Activated CD4-positive, alpha-beta T cell treated with anti-CD3 and anti-CD28 coated beads, Interleukin-2, Interleukin-4, amounts not matched to agents 100 ng/mL and 50 ng/mL, durations not matched to agents 16 hours and 8 hours (primary cell): ENCODE results near the gene NET1.

Experiments used
- DNase-seq: peaks from one replicate; pipeline ENCODE4 v3.0.0-alpha.2; 2020; ENCODE audit warnings: low spot score

NET1 gene

DNA sequence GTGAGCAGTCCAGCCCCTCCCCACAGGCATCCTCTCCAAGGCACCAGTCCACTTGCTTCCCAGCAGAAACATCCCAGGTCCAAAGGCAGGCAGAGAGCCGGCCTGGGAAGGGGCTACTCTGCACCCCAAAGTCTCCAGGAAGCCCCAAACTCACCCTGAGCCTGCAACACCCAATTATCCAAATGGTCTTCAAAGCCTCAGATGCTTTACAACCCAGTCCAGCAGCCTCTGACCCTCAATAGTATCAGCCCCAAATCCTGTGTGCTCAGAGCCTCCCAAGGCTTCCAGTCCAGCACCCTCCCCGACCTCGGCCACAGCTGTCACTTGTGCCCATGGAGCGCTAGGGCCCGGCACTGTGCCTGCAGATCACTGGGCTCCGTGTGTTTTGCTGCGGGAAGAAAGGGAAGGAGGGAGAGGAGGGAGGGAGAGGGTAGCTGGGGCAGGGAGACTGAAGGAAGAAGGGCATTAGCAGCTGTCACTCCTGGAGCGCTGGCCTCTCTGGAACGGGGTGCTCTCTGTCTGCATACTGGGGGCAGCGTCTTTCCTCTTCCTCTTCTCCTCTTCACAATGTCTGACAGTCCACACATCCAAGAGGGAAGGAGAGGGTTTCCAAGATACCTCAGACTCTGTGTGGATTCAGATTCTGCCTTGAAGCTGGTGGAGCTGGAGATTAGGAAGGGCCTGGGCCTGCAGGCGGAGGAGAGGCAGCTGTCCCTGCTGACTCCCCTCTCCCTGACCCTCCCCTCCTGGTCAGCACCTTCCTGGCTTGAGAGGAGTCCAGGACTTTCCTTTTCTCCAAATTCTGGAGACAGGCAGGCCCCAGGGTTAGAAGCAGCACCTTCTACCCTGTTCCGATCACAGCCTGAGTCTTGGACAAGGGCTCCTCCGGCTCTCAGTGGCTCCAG is 73.8 kb downstream of the NET1 start:
- DNase-seq, result no peak

DNA sequence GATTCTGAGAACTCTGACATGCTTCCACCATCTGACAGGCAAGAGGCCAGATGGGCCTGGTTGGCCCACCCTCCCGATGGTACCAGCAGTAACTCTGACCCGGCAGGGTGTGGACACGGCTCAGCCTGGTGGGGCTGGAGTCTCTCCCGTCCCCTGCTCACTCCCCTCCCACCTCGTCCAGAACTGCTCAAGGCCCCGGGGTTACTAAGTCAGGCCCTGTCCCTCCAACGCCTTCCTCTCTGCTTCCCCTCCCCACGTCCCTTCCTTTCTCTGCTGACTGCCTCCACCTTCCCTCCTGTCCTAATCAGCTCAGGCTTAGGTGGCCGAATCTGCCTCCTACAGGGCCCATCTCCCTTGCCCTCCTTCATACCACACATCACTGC is 74.5 kb downstream of the NET1 start:
- DNase-seq, result no peak

DNA sequence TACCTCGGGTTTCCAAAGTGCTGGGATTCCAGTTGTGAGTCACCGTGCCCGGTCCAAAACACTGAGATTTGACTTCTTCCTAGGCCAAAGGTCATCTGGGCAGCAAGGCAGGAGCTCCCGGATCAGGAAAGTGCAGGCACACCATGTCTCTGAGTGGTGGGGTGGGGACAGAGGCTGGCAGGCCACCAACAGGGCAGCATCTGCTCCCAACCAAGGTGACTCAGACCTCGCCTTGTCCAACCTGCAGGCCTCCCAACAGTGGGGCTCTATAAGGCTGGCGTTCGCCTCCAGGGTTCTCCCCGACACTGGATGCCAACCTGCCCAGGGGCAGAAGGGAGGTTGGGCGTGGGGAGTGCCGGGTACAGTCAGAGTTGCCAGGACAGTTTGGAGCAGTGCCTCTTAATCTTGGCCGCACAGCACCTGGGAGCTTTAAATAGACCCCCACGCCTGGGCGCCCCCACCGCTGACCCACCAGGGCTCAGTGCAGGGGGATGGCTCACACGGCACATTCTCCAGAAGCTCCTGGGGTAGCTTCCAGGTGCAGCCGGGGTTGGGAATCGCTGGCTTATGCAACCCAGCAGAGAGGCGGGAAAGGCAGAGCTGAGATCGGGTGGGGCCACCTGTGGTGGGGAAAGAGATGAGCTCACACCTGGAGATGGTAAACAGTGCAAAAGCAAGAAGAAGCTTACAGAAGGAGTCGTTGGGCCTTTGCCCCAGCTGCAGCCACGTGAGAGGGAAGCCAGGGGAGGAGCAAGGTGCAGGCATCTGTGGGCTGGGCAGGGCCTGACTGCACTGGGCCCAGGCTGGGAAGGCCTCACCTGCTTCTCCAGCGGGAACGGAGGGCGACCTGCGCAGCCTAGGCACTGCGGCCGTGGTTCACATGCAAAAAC is 76.2 kb downstream of the NET1 start:
- DNase-seq, result no peak

DNA sequence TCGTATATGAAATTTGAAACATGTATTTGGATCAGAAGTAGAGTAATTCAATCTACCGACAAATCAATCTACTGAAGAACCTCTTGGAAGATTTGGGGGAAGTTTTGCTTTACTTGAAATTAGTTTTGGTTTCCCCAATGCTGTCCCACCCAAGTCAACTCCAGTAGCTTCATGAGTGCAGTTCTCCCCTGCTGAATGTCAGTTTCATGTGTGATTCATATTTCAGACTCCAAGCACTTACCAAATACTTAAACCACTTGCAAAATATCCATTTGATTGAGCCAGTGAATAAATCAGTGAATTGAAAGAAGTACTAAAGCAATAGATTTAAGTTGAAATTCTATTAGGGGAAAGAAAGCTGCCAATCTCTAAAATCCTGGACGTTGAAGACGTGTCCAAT is 77.7 kb downstream of the NET1 start:
- no peak for DNase-seq

DNA sequence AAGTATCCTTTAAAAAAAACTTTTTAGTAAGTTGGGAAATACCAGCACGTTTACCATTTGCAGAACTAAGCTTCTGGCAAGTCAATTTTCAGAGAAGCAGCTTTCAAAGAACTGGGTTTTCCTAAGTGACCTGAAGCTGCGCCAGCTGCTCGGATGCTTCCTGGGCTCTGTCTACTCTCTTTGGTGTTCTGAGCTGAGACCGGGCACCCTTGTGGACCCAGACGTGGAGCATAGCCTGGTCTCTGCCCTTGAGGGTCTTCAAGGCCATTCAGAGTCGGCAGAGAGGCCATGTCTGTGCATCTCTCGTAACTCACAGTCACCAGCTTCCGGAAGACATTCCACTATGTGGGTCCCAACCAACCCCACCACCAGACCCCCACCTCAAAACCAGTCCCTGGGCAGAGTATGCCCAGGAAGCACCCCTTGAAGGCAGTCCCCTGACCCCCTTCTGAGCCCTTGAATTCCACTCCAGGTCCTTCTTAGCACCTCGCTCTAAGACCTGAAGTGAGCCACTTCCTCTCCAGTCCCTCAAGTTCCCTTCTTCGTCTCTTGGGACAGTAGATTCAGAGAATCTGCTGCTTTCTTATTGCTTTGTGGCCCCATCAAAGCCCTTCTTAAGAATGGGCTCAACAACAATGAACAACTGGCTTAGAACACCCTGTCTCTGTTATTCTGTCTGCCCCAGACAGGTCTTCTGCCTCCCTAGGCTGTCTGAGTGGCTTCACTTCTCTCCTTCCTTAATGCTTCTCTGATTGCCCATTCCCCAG is 78.5 kb downstream of the NET1 start:
- DNase-seq, result no peak

DNA sequence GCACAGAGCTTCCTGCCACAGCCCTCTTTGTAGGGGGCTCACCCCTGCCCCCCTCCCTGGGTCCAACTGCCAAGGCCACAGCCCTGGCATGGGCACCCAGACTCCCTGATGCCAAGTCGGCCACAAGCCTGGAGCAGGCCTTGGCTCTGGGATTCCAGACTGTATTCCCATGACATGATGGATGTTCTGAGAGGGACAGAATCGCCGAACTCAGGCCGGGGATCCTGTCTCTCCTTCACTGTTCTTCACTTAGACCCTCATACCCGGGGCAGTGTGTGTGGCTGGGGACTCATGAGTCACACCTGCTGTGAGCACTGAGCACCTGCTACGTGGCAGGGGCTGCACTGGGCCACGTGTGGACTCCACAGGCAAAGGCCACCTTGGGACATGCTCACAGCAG is 79.1 kb downstream of the NET1 start:
- DNase-seq, result no peak

DNA sequence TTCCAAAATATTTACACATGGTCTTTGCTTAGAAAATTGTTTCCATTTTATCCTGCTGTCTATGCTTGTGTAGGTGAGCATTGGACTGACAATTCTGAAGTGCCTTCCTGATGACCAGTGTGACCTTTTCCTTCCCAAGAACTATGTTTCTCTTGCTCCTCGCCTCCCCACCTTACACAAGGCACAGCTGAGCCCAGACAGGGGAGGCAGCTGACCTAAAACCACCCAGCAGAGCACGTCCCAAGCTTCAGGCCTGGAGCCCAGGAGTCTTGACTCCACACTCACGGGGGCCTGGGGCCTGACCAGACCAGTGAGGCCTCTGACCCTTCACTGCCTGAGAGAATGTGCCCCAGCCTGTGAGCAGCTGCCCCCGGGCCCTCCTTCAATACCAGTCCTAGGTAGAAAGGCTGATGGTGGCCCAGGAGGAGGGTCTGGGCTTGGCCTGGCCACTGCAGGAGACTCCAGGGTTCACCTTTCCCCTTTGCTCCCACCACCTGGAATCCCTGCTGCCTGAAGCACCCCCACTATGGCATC is 80.0 kb downstream of the NET1 start:
- no peak for DNase-seq

DNA sequence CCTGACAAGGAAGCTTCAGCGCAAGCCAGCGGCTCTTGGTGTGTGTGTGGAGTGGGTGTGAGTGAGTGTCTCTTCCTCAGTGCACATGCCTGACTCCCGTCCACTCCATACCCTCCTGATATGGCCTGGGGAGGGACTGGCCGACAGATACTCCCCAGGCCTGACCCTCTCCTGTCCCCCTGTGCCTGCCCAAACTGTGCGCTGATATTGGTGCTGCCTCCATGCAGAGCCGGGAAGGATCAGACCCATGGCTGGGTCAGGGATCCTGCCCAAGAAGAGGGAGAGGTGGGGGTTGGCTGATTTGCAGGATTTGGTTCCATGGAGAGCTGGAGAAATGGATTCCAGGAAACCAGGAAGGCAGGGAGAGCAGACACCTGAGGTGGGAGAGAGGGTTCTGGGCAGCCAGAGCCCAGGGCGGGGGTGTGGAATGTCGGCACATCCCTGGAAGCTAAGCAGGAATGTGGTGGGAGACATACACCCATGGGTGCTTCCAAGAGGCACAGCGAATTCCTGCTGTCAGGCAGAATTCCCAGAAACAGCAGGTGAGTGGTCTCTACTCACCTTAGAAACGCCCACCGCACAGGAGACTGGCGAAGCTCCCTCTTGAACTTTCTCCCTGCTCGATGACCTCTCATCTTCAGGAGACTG is 80.7 kb downstream of the NET1 start:
- DNase-seq, result no peak

DNA sequence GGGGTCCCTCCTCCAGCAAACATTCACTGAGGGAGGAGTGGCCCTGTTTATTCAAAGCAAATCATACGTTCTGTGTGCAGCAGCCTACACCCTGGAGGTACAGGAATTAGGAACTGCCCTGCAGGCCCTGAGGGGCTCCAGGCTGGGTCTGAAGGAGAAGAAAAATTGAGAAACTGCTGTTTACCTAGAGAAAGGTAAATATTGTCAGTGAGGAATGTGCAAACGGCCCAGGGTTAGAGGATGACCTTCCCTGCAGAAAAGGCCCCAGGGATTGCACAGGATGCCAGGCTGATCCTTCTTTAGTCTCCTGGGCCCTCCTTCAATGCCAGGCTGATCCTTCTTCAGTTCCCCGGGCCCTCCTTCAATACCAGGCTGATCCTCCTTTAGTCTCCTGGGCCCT is 81.3 kb downstream of the NET1 start:
- no peak for DNase-seq

DNA sequence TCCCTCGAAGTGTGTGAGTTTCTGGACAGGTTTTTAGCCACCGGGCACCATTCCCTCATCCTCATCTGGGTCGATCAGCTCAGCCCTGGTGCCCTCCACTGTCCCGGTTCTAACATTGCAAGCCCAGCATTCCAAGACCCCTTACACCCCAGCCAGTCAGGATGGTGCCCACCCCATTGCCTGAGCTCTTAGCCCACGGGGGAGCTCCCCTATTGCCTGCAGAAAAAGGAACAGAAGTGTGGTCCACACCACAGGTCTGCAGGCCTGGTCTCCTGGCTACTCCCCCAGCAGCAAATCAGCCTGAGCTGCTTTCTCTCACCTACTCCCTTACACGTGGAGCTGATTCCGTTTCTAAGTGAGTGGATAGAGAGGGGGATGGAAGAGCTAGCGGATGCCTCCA is 82.3 kb downstream of the NET1 start:
- no peak for DNase-seq

DNA sequence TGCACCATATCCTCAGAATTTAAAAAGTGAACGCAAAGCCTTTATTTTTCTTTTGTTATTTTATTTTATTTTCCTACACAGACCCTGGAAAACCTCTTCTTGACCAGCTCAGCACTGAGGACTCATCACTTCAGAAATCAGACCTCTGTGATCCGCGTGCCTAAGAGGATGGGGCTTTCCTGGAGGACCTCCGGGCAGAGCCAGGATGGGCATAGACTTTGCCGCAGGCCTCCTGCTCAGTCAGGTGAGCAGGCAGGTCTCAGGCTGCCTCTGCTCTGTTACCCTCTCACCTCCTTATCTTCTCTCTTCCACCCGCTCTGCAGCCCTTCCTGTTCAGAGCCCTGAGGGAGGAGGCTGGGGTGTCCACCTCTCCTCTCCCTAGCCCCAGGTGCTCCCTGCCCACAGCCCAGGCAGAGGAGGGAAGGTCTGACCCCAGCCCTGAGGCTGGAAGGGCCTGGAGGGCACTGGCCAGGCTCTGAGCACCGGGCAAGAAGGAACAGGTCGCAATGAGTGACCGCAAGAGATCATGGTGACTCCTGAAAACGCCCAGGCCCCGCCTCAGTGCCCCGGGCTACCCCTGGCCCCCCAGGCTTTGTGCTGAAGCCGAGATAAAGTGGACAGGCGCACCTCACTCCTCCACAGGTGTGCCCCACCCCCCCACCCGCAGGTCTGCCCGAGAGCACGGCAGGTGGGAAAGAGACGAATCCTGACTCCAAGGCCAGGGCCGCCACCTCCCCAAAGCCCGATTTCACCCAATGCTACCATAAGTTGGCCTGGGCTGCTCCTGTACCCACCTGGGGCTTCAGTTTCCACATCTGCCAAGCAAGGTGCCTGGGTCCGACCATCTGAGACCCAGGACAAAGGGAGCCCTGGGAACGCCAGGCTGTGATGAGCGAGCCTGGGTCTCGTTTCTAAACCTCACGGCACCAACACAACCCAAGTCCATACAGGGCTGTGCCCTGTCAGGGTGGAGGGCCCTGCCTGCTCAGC is 84.2 kb downstream of the NET1 start:
- DNase-seq, result no peak

DNA sequence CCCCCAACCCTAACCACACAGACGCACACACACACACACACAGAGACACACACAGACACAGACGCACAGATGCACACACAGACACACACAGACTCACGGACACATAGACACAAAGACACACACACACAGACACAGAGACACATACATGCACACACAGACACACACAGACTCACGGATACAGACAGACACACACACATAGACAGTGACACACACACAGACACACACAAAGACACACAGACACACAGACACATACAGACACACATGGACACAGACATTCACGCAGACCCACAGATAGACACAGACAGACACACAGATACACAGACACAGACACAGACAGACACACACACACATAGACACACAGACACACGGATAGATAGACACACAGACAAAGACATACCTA is 84.9 kb downstream of the NET1 start:
- DNase-seq, result no peak

DNA sequence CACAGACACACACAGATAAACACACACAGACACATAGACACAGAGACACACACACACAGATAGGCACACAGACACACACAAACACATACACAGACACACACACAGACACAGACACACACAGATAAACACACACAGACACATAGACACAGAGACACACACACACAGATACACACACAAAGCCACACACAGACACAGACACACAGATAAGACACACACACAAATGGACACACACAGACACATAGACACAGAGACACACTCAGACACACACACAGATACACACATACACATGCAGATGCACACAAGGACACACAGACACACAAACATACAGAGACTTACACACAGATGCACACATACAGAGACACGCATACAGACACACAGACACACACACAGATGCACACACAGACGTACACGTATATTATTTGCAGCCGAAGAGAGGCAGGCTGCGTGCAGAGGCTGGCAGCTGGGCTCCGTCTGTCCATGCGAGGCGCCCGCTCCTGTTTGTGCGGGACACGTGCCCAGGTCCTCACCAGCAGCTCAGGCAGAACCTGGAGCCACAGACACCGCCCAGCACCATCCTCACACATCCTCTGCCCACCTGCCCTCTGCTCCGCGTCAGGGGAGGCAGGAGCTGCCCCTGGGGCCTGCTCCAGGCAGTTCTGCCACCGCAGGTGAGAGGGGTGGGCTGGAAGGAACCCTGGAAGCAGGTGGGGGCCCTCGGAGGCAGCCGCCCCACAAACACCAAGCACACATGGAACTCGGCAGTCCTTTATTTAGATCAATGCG is 85.8 kb downstream of the NET1 start:
- no peak for DNase-seq

DNA sequence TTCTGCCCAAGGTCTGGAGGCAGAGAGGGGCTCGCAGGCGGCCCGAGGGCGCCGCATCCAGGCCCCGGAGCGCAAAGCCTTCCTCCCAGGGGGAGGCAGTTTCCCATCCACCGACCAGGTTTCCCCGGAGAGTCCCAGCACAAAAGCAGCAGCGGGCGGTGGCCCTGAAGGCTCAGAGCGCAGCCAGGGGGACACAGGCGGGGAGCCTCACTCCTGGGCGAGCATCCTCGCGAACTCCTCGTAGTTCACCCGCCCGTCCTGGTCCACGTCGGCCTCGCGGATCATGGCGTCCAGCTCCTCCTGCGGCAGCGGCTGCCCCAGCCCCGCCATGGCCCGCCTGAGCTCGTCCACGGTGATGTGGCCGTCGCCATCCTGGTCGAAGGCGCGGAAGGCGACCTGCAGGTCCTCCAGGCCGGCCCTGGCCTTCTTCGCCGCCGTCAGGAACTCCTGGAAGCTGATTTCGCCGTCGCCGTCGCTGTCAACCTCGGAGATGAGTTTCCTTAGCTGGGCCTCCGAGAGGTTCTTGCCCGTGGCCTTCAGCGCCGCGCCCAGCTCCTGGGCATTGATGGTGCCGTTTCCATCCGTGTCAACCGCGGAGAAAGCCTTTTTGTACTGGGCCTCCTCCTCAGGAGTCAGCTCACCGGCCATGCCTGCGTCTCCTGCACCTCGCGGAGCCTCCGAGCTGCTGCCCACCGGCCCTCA is 86.6 kb downstream of the NET1 start:
- DNase-seq, result no peak

DNA sequence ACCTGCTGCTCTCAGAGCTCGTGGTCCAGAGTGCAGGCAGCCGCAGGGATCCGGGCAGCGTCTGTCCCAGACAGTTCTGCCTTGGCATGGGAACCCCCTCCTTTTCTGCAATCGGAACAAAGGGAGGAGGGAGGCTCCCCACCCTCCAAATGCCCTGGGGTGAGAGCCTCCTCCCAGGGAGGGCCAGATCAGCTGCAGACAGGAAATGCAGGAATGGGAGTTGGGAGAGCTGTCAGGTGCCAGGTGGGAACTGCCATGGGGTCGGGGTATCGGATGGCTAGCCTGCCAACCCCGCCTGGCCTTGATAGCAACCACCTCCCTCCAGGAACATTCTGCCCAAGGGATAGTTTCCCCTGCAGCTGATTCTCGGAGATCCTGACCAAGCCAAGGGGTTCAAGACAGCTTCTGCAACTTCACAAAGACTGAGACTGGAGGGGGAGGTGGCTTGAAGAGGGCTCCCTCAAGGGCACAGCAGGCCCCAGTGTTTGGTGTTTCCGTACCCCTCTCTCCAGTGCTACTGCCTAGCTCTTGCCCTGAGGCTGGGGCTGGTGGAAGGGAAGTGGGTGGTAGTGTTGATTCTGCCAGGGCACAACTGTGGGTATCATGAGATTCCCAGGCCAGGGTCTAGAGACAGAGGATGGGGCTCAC is 87.3 kb downstream of the NET1 start, which contains the start of gene CALML5:
CALML5 (minus strand) TSS at position 78 of the 648 bp plus-strand sequence. CDS start 132 bp downstream, outside the sequence.
- DNase-seq, result no peak

DNA sequence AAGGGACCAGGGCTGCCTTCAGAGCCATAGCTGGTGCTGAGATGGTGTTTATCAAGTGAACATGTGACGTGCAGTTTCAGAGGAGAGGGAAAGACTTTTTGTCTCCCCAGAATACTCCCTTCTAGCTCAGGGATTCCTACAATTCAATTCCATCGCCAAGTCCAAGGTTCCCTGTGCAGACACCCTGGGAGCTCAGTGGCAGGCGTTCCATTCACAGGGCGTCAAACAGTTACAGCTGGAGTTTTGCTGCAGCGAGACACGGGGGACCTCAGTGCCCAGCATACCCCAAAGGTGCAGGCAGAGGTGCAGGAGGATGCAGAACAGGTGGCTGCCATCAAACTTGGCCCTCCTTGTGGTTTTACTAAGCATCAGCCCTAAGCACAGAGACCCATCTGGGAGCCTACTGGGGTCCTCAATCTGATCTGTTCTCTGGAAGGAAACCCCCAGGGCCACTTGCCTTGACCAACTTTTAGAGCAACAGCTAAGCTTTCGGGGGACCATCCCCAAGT is 87.9 kb downstream of the NET1 start:
- DNase-seq, result no peak

DNA sequence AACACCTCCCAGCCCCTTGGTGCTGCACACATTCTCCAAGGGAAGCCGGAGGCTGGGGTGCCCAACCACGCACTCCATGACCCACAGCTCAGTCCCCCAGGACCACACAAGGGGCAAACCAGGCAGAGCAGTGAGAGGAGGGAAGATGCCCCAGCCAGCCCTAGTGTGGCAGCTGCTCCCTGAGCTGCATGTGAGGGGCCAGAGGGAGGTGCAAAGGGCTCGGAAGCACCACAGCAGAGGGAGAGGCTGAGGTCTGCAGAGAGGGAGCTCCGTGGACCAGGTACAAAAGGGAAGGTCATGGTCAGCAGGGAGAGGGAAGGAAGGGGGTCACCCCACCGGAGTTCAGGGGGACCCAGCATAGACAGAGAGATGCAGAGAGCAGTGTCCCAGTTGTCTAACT is 88.6 kb downstream of the NET1 start:
- DNase-seq, result no peak

DNA sequence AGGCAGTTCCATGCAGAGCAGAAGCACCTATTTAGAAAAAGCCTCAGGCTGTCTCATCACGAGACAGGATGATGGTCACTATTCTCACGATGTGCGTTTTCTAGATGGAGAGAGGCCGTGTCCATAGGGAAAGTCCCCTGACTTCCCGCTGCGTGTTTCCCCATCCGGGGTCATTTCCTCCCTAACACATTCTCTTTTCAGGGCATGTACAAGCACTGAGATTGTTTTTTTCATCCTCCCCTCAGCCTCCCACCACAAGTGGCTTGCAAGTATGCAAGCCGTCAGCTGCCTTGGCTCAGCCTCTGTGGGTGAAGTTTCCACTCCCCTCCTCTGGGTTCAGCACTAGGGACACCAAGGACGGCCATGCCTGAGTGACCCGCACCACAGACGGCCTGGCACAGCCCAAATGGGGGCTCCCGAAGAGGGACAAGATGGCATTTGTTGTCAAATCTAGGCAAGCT is 89.7 kb downstream of the NET1 start:
- DNase-seq, result no peak
